ENCODE measurements around the gene PRM1.

PRM1 gene

DNA sequence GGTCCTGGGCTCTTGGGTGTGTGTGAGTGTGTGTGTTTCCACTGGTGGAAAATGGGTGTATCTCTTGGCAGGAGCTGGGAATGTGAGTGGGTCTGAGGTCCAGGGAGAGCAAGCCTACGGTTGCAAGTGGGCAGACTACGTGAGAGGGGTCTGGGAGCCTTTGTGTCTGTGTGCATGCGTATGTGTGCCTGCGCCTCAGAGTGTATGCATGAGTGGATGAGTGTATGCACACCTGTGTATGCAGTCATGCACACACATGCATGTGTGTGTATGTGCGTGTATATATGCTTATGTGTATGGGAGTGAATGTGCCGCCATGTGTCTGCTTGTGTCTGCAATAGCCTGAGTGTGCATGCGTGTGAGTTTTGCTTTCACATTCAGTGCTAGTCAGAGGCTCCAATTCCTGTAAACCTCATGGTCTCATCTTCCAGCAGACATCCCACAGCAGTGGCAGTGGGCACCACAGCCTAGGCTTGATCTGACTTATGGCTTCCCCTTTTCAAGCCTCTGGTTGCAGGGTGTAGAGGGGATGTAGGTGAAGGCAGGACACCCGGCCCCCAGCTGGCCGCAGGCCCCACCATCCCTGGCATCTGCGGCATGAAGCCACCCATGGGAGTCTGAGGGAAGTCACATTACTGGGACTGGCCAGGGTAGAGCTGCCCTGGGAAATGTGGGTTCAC is 44.4 kb upstream of the PRM1 start:
- no peak for TF ChIP-seq TAF1 (IDR thresholded peaks at IDR 0.05; ENCODE audit: borderline replicate concordance, insufficient read depth, low read length)
- TF ChIP-seq FOXP2 (optimal IDR thresholded peaks at IDR 0.05; ENCODE audit: borderline replicate concordance, extremely low read depth, extremely low read length, insufficient read depth): no peak
- TF ChIP-seq, protein P1, sequence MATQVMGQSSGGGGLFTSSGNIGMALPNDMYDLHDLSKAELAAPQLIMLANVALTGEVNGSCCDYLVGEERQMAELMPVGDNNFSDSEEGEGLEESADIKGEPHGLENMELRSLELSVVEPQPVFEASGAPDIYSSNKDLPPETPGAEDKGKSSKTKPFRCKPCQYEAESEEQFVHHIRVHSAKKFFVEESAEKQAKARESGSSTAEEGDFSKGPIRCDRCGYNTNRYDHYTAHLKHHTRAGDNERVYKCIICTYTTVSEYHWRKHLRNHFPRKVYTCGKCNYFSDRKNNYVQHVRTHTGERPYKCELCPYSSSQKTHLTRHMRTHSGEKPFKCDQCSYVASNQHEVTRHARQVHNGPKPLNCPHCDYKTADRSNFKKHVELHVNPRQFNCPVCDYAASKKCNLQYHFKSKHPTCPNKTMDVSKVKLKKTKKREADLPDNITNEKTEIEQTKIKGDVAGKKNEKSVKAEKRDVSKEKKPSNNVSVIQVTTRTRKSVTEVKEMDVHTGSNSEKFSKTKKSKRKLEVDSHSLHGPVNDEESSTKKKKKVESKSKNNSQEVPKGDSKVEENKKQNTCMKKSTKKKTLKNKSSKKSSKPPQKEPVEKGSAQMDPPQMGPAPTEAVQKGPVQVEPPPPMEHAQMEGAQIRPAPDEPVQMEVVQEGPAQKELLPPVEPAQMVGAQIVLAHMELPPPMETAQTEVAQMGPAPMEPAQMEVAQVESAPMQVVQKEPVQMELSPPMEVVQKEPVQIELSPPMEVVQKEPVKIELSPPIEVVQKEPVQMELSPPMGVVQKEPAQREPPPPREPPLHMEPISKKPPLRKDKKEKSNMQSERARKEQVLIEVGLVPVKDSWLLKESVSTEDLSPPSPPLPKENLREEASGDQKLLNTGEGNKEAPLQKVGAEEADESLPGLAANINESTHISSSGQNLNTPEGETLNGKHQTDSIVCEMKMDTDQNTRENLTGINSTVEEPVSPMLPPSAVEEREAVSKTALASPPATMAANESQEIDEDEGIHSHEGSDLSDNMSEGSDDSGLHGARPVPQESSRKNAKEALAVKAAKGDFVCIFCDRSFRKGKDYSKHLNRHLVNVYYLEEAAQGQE (IDR thresholded peaks at IDR 0.05; ENCODE audit: insufficient read depth in 1 of 2, low read depth in 2 of 2, low read length in 2 of 2): no peak
- no peak for TF ChIP-seq POLR2AphosphoS5 (IDR thresholded peaks at IDR 0.05; ENCODE audit: low read depth, low read length)
- TF ChIP-seq SIN3A (IDR thresholded peaks at IDR 0.05; ENCODE audit: borderline replicate concordance, insufficient read depth, low read length): no peak

DNA sequence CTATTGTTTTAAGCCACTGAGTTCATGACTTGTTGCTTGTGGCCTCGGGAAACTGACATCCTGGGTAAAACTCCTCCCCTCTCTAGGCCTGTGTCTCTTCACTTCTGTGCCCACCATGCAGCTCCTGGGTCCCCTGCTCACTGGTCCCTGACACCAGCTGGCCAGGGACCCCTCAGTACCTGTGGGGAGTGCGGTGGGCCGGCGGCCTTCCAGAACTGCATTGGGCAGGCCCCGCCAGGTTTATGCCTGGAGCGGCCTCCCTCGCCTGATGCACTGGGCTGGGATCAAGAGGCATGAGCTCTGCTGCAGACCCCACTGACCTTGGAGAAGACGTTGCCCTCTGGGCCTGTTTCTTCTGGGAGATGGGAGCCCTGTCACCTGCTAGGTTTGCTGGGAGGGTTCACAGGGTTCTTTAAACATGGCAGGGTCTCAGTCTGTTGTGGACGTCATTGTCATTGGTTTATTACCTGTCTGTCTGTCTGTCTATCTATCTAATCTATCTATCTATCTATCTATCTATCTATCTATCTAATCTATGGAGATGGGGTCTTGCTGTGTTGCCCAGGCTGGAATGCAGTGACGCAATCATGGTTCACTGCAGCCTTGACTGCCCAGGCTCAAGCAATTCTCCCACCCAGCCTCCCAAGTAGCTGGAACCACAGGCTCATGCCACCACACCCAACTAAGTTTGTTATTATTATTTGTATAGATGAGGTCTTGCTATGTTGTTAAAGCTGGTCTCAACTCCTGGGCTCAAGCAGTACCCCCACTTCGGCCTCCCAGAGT is 42.6 kb upstream of the PRM1 start:
- TF ChIP-seq SIN3A (IDR thresholded peaks at IDR 0.05; ENCODE audit: borderline replicate concordance, insufficient read depth, low read length): no peak
- TF ChIP-seq, protein P1 (IDR thresholded peaks at IDR 0.05; ENCODE audit: insufficient read depth in 1 of 2, low read depth in 2 of 2, low read length in 2 of 2): no peak
- TF ChIP-seq POLR2AphosphoS5 (IDR thresholded peaks at IDR 0.05; ENCODE audit: low read depth, low read length): no peak
- no peak for TF ChIP-seq TAF1 (IDR thresholded peaks at IDR 0.05; ENCODE audit: borderline replicate concordance, insufficient read depth, low read length)
- TF ChIP-seq FOXP2 (optimal IDR thresholded peaks at IDR 0.05; ENCODE audit: borderline replicate concordance, extremely low read depth, extremely low read length, insufficient read depth): no peak

DNA sequence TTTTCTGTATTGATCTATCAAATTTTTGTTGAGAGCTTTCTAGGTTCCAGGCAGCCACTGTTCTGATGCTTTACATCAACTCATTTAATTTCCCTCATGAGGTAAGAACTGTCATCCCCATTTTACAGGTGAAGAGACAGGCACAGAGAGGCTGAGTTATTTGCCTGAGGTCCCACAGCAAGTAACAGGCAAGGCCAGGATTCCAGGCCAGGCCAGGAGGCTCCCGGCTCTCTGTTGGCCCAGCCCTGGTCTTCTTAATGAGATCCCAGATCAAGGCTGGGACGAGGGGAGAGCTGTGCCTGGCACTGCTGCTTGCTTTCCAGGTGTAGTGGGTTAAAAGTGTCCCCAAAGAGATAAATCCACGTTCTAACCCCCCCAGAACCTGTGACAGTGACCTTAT is 41.7 kb upstream of the PRM1 start:
- no peak for TF ChIP-seq SIN3A (IDR thresholded peaks at IDR 0.05; ENCODE audit: borderline replicate concordance, insufficient read depth, low read length)
- TF ChIP-seq, protein P1 (IDR thresholded peaks at IDR 0.05; ENCODE audit: insufficient read depth in 1 of 2, low read depth in 2 of 2, low read length in 2 of 2): no peak
- TF ChIP-seq FOXP2 (optimal IDR thresholded peaks at IDR 0.05; ENCODE audit: borderline replicate concordance, extremely low read depth, extremely low read length, insufficient read depth): no peak
- TF ChIP-seq TAF1 (IDR thresholded peaks at IDR 0.05; ENCODE audit: borderline replicate concordance, insufficient read depth, low read length): no peak
- no peak for TF ChIP-seq POLR2AphosphoS5 (IDR thresholded peaks at IDR 0.05; ENCODE audit: low read depth, low read length)

DNA sequence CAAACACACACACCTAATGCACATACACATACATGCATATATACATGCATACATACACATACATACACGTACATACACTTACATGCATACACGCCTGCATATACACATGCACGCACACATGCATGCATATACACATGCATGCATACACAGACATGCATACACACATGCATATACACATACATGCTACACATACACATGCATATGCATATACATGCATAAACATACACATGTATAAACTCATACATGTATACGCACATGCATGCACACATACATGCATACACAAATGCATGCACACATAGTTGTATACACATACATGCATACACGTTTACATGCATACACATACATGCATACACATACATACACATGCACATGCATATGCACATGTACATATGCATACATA is 40.5 kb upstream of the PRM1 start:
- no peak for TF ChIP-seq TAF1 (IDR thresholded peaks at IDR 0.05; ENCODE audit: borderline replicate concordance, insufficient read depth, low read length)

DNA sequence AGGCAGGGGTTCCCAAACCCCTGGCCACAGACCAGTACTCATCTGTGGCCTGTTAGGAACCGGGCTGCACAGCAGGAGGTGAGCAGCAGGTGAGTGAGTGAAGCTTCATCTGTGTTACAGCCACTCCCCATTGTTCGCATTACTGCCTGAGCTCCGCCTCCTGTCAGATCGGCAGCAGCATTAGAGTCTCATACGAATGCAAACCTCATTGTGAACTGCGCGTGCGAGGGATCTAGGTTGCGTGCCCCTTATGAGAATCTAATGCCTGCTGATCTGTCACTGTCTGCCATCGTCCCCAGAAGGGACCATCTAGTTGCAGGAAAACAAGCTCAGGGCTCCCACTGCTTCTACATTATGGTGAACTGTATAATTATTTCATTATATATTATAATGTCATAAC is 39.0 kb upstream of the PRM1 start:
- TF ChIP-seq FOXP2 (optimal IDR thresholded peaks at IDR 0.05; ENCODE audit: borderline replicate concordance, extremely low read depth, extremely low read length, insufficient read depth) (no peak), POLR2AphosphoS5 (IDR thresholded peaks at IDR 0.05; ENCODE audit: low read depth, low read length) (no peak), TAF1 (IDR thresholded peaks at IDR 0.05; ENCODE audit: borderline replicate concordance, insufficient read depth, low read length) (no peak), SIN3A (IDR thresholded peaks at IDR 0.05; ENCODE audit: borderline replicate concordance, insufficient read depth, low read length) (no peak)
- TF ChIP-seq, protein P1 (IDR thresholded peaks at IDR 0.05; ENCODE audit: insufficient read depth in 1 of 2, low read depth in 2 of 2, low read length in 2 of 2): no peak
